Cortex of kidney (tissue), 1 donor: ENCODE results near the gene SHC1.

Experiments used
- DNase-seq: peaks from one replicate; lab custom pipeline; 2025; lab: John Stamatoyannopoulos, UW

The SHC1 gene

DNA sequence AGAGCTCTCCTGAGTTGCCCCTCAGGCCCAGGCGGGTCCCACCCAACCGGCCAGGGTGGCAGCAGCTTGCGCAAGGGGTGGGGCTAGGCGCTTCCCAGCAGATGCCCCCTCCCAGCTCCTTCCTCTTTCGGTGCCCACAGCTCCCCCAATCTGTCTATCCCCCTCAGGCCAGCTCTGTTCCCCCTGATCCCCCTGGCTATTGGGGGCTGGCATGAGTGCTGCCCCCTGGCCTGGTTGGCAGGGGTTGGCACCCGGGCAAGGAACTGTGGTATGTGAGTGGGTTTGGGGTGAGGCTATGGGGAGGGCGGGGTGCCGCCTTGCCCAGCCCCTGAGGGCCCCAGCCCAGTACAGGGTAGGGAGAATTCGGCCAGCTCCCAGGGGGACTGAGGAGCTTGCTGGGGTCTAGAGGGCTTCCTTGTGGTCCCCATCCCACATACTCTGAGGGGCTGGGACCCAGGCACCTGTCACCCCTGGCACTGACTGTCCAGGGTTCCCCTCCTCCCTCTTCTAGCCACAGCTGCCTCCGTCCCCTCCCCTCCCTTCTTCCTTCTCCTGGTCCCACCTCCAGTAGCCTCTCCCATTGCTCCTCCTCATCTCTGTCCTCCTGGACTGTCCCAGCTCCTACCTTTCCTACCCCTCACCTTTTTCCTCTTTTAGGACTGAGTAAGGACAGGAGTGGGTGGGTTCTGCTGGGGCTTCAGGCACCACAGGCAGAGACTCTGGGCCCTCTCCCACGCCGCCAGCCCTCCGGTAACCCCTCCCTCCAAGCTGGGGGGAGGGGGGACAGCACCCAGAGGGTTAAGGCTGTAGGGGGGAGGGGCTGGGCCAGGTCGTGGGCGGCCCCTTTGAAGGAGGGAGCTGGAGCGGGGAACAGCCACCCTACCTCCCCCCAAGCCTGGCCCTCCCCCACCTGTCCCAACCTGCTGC lies 37.7 kb upstream of the SHC1 start:
- no peak for DNase-seq

DNA sequence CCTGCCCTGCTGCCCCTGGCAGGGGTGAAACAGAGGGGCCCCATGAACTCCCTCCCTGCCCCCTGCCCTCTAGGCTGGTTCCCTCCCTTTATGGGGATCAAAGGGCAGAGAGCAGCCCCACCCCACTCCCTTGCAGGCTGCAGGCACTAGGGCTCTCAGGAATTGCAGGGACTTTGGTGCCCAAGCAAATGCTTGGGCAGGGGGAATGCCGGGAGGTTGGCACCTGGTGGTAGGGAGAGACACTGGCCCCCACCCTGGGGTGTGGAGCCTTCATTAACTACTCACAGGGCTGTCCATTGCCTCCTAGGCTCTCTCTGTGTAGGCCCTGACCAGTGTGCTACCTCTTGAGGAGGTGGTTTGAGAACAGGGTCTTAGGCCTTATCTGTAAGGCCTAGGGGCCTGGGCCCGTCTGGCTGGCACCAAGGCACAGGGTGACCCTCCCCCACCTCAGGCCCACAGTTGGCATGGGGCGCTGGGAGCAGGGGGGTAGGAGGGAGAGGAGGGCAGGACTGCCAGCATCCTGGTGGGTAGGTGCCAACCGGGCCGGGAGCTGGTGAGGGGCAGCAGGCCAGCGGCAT lies 36.8 kb upstream of the SHC1 start:
- DNase-seq = no peak

DNA sequence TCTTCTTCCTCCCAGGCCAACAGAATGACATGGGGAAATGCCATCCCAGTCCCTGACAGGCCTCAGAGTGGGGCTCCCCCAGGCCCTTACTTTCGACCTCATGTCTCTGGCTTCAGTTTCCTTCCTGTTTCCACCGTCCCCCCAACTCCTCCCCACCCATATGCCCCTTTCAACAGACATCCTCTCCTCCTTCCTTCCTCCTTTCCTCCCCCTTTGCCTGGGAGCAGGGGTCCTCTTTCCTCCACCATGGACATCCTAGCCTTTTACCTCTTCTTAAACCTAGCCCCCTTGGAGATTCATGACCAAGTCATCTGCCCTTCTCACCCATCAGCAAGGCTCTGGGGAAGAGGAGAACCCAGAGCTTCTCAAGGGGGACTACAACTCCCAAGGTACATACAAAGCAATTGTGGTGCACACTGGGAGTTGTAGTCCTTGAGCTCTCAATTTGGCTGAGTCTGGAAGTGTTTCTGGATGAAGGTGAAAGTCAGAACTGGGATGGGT lies 36.1 kb upstream of the SHC1 start:
- no peak for DNase-seq

DNA sequence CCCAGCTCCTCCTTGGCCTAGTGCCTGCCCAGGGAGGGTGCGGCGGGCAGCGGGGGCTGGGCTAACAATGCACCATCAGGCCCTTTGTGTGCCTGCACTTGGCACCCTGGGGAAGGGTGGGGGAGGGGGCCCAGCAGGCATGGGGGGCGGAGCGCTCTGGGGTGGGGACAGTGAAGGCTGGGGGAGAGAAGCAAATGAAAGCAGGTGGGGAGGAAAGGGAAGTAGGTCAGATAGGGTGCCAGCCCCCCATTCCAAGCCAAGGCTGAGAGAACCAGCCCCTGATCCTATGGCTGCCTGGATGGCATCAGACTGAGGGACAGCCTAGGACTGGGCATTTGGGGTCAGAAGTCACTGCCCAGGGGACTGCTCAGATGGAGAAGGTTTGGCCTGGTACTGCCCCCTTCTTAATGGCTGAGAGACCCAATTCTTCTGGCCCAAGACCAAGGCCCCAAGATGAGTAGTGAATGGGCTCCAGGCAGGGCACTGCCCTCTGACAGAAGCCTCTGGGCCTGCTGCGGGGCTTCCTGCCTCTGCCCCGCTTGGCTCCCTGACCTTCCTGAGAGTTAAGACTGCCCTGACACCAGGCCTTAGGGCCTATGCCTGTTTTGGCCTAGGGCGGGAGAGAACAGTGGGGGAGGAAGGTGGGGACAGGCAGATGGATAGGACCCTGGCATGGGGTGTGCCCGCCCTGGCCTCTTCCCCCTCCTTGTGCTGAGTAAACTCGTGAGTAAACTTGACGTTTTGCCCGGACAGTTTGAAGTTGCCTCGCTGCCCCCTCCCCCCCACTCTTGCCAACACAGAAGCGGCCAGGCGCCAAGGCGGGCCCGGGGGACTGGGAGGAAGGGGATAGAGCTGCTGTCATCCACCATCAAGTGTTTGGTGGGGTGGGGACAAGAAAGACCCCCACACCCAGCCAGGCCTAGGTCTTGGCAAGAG lies 34.8 kb upstream of the SHC1 start:
- DNase-seq = no peak

DNA sequence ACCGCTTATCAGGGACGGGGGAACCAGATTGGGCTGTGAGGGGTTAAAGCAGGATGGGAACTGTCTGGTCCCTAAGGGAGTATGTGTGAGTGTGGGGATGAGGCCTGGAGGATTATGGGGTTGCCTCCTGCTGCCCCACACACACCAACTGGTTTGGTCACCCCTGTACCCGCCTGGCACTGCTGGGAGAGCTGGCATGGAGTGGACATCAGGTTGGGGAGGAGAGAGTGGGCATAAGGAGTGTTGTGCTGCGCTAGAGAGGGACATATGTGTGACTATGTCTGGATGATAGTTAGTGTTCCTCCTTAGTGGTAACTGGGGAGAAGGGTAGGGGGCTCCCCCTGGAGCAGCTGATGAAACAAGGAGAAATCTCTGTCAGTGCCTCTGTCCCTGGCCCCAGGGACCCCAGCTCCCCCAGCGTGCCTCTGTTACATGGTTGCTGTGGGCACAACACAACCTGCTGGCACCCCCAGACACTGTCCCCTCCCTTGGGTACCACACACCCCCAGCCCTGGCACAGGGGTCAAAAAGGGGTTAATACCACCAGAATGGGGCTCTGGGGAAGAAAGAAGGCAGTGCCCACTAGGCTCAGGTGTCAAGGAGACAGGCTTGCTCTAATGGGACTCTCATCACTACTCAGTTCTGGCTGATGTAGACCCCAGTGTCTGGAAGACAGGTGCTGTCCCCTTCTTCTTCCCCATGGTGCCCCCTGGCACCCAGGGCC lies 34.0 kb upstream of the SHC1 start:
- DNase-seq = no peak

DNA sequence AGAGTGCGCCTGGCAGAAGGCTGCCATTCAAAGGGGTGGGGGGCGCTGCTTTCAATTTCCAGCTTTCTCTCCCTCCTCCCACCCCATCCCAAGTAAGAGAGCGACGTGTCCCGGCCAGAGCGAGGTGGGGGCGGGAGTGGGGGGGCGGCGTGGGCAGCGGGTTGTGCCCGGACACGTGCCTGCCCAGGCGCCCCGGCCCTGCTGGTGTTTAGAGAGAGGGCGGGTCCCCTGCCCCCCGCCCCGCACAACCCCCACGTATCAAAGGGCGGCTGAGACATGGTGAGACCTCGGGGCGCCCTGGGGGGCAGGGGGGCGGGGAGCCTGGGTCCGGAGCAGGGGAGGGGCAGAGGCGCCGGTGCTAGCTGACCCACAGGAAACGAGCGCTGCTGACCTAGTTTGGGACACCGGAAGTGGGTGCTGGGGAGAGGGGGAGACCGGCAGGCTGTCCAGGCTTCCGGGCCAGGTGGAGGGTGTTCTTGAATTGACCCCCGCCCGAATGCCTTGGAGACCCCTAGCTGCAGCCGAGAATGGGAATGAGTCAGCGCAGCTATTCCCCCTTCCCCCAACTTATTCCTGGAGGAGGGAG lies 33.3 kb upstream of the SHC1 start:
- DNase-seq = no peak

DNA sequence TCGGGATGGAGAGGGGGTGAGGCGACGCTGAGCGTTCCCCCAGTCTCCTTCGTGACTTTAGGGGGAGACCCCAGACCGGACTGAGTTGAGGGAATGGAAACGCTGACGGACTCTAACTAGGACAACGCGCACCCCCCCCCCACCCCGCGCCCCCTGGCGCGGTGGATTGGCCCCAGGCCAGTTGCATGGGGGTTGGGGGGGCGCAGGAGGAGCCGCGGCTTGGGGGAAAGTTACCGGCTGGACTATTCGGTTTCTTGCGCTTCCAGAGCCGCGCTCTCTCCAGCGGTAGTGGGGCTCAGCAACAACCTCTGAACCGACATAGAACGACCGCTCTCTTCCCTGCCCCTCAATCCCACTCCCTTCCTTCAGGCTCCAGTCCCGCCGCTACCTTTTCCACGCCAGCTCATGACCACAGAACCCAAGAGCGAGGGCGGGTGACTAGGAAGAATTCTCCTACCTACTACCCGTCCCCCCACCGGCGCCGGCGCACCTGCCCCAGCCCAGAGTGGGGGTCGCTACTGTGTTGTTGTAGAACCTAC lies 32.7 kb upstream of the SHC1 start:
- DNase-seq = no peak

DNA sequence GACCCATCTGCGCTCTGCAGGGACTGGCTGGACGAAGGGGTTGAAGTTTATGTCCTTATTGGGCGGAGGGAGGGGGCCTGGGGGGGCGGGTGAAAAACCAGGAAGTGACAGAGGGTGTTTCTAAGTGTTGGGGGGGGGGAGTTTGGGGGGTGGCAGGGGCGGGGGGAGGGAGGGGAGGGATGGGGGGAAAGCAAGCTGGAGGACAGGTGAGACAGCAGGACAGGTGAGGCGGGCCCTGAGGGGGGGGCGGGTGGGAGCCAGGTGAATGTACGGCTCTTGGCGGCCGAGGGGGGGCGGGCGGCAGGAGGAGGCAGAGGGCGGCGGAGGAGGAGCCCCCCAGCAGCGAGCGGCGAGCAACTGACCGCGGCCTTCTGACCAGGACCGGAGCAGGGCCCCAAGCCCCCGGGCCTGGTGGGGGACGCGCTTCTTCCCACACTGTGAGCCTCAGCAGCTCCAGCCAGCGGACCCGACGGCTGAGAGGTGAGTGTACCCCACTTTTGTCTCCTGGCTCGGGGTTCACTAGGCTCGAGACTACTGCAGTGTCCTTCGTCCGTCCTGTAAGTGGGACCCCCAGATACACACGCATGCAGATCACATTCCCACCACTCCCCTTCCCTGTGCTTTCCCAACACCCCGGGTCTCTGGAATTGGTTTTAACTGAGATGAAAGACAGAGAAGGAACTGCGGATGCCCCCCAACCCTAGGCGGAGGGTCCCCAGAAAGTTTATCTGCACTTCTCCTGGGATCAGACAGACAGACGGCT lies 32.1 kb upstream of the SHC1 start, which contains the start of gene ZBTB7B:
Gene ZBTB7B (plus strand): TSS at position 339 of the 763 bp plus-strand sequence. CDS start 11,859 bp downstream, outside the sequence.
- DNase-seq = no peak

DNA sequence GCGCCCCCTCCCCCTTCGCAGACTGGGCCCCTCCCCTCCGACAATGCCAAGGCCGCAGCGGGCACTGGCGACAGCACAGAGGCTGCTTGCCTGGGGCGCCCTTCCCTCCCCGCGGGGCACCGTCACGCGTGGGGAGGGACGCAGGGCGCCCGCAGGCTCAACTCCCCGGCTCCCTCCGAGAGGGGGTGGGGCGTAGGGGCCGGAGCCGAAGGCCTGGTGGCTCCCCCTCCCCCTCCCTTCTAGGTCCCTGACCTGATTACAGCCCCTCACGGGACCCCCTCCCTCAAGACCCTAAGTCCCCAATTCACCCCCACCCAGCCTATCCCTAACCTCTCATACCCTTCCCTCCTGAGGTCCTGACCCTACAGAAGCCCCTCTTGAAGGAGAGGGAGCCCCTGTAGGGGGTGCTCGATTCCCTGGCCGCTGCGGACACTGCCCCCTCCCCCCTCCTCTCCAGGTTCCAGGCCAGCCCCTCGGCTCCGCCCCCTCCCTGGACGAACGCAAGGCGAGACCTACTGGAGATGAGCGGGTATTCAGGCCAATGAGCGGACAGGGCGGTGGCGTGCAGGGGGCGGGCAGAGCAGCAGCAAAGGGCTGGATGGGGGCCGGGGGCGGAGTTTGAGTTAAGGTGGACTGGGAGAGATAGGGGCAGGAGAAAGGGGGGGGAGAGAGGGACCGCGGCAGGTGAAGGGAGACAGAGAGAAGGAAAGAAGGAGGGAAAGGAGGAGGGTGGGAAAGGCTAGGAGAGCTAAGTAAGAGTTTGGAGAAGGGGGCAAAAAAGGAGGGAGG lies 31.3 kb upstream of the SHC1 start:
- no peak for DNase-seq

DNA sequence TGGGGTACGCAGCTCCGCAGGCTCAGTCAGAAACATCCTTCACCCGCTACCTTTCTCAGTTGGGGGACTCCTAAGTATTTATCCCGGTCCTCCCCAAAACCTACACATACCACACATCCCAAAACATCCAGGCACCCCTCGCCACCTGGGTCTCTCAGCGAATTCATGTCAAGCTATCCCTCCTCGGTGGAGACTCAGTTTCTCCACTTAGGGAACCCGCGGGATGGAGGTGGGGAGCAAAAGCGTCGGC lies 30.8 kb upstream of the SHC1 start:
- DNase-seq = no peak

DNA sequence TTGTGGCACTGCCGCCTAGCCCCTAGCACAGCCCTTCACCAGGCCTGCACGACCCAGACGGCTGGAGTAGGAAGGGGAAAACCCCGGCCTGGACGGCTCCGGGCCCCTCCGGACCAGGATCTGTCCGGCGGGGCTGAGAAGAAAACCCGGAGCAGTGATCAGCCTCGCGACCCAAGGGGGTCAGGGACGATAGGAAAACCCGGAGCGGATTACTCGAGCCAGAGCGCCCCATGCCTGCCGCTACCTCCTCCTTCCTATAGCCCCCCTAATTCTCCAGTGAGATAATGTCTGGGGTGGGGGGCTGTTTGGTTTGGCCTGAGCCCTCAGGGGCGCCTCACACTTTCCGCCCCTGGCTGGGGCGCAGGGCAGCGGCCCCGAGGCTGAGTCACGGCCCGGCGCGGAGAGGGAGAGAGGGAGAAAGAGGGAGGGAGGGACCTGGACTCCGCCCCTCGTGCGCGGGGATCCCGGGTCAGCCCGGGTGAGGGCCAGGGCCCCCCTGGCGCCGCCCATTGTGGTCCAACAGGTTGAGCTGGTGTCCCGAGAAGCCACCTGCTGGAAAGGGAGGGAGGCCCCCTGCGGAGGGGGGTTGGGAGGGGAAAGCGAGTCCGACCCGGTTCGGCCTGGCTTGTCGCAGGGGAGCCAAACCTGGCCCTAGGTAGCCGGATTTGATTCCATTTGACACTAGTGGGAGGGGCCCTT lies 30.3 kb upstream of the SHC1 start:
- DNase-seq = peak; percentile 85

DNA sequence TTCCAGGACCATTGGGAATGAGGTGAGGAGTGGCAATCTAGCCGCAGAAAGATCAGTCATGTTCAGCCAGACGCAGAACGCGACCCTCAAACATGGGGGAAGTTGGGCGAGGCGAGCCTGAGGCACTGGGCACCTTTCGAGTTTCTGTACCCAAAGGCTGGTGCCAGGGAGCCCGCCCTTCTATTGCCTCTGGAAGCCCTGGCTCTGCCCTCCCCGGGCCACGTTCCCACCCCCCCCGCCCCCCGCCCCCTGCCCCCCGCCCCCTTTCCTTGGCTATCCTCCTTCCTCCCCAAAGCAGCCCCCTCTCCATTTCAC lies 29.8 kb upstream of the SHC1 start:
- no peak for DNase-seq

DNA sequence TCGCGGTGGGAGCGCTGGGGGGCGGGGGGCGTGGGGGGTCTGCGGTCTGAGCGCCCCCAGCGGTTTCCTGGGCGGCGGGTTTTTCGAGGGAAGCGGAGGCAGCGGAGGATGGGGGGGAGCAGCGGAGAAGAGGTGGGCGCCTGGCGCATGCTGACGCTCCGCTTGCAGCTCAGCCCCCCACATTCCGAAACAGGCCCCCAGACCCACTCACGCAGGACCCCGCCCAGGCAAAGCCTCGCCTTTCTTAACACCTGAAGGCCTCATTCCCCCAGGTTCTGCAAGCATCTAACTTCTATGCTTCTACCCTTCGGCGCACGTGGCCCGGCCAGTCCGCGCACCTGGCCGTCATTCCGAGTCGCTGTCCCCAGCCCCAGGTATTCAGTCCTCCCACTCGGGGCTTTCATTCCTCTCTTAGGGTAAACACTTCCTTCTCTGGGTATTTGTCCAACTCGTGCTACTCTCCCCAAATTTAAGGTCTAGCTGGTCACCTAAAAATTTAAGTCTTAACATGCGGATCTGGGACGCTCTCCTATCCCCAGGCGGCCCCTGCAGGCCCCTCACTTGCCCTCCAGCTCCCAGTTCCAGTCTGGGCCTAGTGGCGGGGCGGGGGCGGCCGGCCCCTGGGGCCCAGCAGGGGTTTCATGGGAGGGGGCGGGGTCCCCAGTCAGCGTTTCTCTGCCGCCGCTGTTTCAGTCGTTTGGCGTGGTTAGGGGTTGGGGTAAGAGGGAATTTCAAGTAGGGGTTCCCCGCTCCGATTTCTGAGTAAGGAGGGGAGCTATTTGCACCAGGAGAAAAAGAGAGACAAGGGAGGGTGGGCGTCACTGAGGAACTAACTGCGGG lies 29.2 kb upstream of the SHC1 start:
- no peak for DNase-seq

DNA sequence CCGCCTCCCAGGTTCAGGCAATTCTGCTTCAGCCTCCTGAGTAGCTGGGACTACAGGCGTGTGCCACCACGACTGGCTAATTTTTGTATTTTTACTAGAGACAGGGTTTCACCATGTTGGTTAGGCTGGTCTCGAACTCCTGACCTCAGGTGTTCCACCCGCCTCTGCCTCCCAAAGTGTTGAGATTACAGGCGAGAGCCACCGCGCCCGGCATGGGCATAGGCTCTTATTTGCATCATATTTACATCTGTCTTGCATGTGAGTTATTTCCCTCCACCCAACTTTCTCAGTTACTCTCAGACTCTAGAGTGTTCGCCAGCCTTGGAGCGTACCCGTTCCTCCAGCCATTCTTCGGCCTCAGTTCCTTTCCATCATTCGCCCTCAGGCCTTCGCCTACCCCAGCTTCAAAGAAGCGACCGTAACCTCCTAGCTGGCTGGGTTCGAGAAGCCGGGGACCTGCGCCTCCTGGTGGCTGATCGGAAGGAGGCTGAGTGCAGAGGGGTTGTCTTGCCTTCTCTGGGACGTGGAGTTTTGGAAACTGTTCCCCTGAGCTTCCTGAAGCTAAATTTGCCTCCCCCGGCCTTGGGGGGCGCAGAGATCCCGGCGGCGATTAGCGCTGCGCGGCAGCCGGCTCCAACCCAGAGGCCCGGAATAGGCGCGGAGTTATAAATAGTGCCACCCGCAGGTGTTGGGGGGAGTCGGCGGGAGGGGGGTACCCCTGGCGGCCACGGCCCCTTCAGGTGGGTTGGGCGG lies 28.4 kb upstream of the SHC1 start:
- no peak for DNase-seq

DNA sequence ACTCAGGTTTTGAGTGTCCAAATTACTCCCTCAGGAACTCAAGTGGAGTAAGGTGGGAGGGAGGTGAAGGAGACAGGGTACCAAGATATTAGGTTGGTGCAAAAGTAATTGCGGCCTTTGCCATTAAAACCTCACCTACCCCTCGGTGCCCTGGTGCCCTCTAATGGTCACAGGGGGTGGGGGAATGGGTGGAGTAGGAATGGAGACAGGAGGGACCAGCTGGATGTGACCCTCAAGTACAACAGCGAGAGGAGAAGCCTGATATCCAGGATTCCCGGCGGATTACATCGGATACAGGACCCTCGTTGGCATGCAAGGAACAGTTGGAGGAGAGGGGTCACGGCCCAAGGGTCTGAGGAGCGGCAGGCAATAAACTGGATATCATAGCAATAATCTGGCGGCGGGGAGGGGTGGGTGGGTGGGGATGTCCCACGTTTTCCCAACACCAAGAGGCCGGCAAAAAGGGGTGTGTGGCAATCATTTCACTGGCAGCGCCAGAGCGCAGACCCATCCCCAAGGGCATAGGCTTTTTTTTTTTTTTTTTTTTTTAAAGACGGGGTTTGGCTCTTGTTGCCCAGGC lies 27.7 kb upstream of the SHC1 start:
- DNase-seq = no peak

DNA sequence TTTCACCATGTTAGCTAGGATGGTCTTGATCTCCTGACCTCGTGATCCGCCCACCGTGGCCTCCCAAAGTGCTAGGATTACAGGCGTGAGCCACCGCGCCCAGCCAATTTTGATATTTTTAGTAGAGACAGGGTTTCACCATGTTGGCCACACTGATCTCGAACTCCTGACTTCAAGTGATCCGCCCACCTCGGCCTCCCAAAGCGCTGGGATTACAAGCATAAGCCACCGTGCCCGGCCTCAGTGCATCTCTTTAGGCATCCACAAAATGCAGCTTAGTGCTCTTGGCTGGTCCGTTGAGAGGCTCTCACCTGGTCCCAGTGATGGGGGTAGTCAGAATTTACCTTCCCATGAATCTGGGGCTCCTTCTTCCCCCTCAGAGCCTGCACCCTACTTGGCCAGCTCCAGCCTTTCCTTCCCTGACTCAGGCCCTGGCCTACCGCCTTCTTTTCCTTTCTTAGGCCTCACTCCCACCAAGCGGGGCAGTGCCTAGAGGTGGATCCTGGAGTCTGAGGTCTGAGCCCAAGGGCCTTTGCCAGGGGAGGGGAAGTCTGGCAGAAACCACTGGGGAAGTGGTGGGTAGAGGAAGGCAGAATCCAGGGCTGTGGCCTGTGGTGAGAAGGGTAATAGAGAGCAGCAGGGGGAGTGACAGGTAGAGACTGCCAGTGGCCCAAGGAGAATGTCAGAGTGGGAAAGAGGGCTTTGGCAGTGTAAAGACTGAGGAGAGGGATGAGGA lies 26.6 kb upstream of the SHC1 start:
- DNase-seq = no peak
